GM18505 (cell line): ENCODE data around the gene HOXB5.

Source experiments
- ATAC-seq: cut with Tn5 transposase; IDR thresholded peaks from one replicate; pipeline ENCODE4 v1.9.1; 2021; ENCODE audit not compliant: unreplicated experiment
- POLR2A ChIP-seq: IDR thresholded peaks from 4 replicates; pipeline ENCODE4 v1.6.1; 2011; ENCODE audit warnings: borderline replicate concordance; ENCODE audit not compliant: insufficient read depth, insufficient read length; ENCODE audit errors: extremely low read depth

The HOXB5 gene

GRCh38 chr17:48605991-48606891 is 12.7 kb upstream of the HOXB5 start:
- no peak for TF ChIP-seq POLR2A
- no peak for ATAC-seq

GRCh38 chr17:48605409-48605919 is 11.9 kb upstream of the HOXB5 start:
- no peak for TF ChIP-seq POLR2A
- ATAC-seq: no peak

- ATAC-seq: no peak
Measured at GRCh38 chr17:48604770-48605329, 11.3 kb upstream of the HOXB5 start, which contains the start of gene HOXB6. HOXB6 (minus strand) TSS chr17:48604986; CDS start chr17:48598150, 6,836 bp downstream.

GRCh38 chr17:48603959-48604769 is 10.6 kb upstream of the HOXB5 start:
- ATAC-seq: no peak
- no peak for TF ChIP-seq POLR2A

More at GRCh38 chr17:48604770-48605329, 11.3 kb upstream of the HOXB5 start, which contains the start of gene HOXB6:
- TF ChIP-seq POLR2A: no peak

- no peak for TF ChIP-seq POLR2A
- no peak for ATAC-seq
Measured at GRCh38 chr17:48601539-48602425, 8.2 kb upstream of the HOXB5 start.

- no peak for ATAC-seq
- no peak for TF ChIP-seq POLR2A
Measured at GRCh38 chr17:48601207-48601538, 7.6 kb upstream of the HOXB5 start.

- no peak for TF ChIP-seq POLR2A
- no peak for ATAC-seq
Measured at GRCh38 chr17:48600244-48601098, 6.9 kb upstream of the HOXB5 start.

- no peak for TF ChIP-seq POLR2A
- no peak for ATAC-seq
Measured at GRCh38 chr17:48599354-48599753, 5.8 kb upstream of the HOXB5 start.

- TF ChIP-seq POLR2A: no peak
- ATAC-seq: no peak
Measured at GRCh38 chr17:48598736-48599135, 5.2 kb upstream of the HOXB5 start.

GRCh38 chr17:48597778-48598631 is 4.4 kb upstream of the HOXB5 start:
- no peak for ATAC-seq
- TF ChIP-seq POLR2A: no peak

- TF ChIP-seq POLR2A: no peak
- no peak for ATAC-seq
Measured at GRCh38 chr17:48597528-48597777, 3.9 kb upstream of the HOXB5 start.
